GM12872 (cell line): ENCODE data around the gene CEP164.

Source experiments
- CTCF ChIP-seq: IDR thresholded peaks from 3 replicates; pipeline ENCODE4 v1.5.1; 2011; ENCODE audit warnings: low read depth, mild to moderate bottlenecking, low read length, moderate library complexity; ENCODE audit not compliant: insufficient read depth

Gene CEP164

GRCh38 chr11:117413616-117414015 is 86.0 kb downstream of the CEP164 start:
- TF ChIP-seq CTCF, result no peak

GRCh38 chr11:117414724-117415123 is 87.1 kb downstream of the CEP164 start:
- TF ChIP-seq CTCF, result no peak

- no peak for TF ChIP-seq CTCF
Measured at GRCh38 chr11:117415358-117415896, 87.8 kb downstream of the CEP164 start.

- no peak for TF ChIP-seq CTCF
Measured at GRCh38 chr11:117417342-117417741, 89.7 kb downstream of the CEP164 start.

GRCh38 chr11:117417856-117418255 is 90.2 kb downstream of the CEP164 start:
- no peak for TF ChIP-seq CTCF

GRCh38 chr11:117418737-117419481 is 91.3 kb downstream of the CEP164 start:
- TF ChIP-seq CTCF, result no peak

GRCh38 chr11:117419482-117420142 is 92.0 kb downstream of the CEP164 start:
- TF ChIP-seq CTCF, result no peak
